ENCODE measurements around the gene WDR93.
A peak's percentile ranks its signal among the peaks of the same experiment; 100 is the strongest.
"Not testable (repeated sequence)": the region's sequence is repeated elsewhere in the genome, so short reads cannot be mapped to it uniquely, and the experiment has no call there.

WDR93 gene

GRCh38 chr15:89781055-89781454 is 90.4 kb downstream of the WDR93 start:
- no peak for TF ChIP-seq CTCF (conservative IDR thresholded peaks at IDR 0.05; ENCODE audit: low read depth, low read length)
- peak overlapping the region; percentile 91 for H3K27ac ChIP-seq
- H3K36me3 ChIP-seq (ENCODE audit: insufficient read depth): no peaks in the 10 kb centered on the region
- H3K4me3 ChIP-seq (IDR thresholded peaks at IDR 0.05; ENCODE audit: insufficient read depth, low read depth, low read length): no peak overlapping the region
- H4K20me1 ChIP-seq (ENCODE audit: insufficient read depth): no peaks in the 10 kb centered on the region
- peak overlapping the region; percentile 65 for H3K4me2 ChIP-seq
- H3K4me1 ChIP-seq (ENCODE audit: low read depth, poor library complexity, severe bottlenecking): peaks cover 52% of the 10 kb centered on the region
- peak overlapping the region; percentile 74 for H3K9ac ChIP-seq
- peak overlapping the region; percentile 48 for H2AFZ ChIP-seq (ENCODE audit: low read depth)
- no peaks in the 10 kb centered on the region for H3K79me2 ChIP-seq (ENCODE audit: insufficient read depth, low read depth)
- no peaks in the 10 kb centered on the region for H3K27me3 ChIP-seq (ENCODE audit: insufficient read depth, low read depth)

GRCh38 chr15:89781891-89782618 is 91.4 kb downstream of the WDR93 start:
- Histone ChIP-seq H3K79me2 (ENCODE audit: insufficient read depth, low read depth) (no peaks in the 10 kb centered on the region), H4K20me1 (ENCODE audit: insufficient read depth) (no peaks in the 10 kb centered on the region), H3K27ac (peak overlapping the region; percentile 91), H3K9ac (peak overlapping the region; percentile 74; the same call in 1 of the 2 replicates), H3K4me3 (IDR thresholded peaks at IDR 0.05; ENCODE audit: insufficient read depth, low read depth, low read length) (no peak overlapping the region), H3K4me2 (peak overlapping the region; percentile 65), H2AFZ (ENCODE audit: low read depth) (peak overlapping the region; percentile 48), H3K27me3 (ENCODE audit: insufficient read depth, low read depth) (no peaks in the 10 kb centered on the region), H3K4me1 (ENCODE audit: low read depth, poor library complexity, severe bottlenecking) (peaks cover 49% of the 10 kb centered on the region), H3K36me3 (ENCODE audit: insufficient read depth) (no peaks in the 10 kb centered on the region)
- no peak for TF ChIP-seq CTCF (conservative IDR thresholded peaks at IDR 0.05; ENCODE audit: low read depth, low read length)

GRCh38 chr15:89782619-89782950 is 92.0 kb downstream of the WDR93 start:
- H3K9ac ChIP-seq; H3K79me2 ChIP-seq (ENCODE audit: insufficient read depth, low read depth); H4K20me1 ChIP-seq (ENCODE audit: insufficient read depth); H2AFZ ChIP-seq (ENCODE audit: low read depth); H3K36me3 ChIP-seq (ENCODE audit: insufficient read depth); H3K27me3 ChIP-seq (ENCODE audit: insufficient read depth, low read depth); H3K4me3 ChIP-seq (IDR thresholded peaks at IDR 0.05; ENCODE audit: insufficient read depth, low read depth, low read length): not testable (repeated sequence)
- Histone ChIP-seq H3K4me2 (peak overlapping the region; percentile 65; the same call in 1 of the 2 replicates), H3K4me1 (ENCODE audit: low read depth, poor library complexity, severe bottlenecking) (peaks cover 49% of the 10 kb centered on the region), H3K27ac (peak overlapping the region; percentile 91; the same call in 1 of the 2 replicates)

- H3K4me2 ChIP-seq: no peak overlapping the region
- H3K9ac ChIP-seq: no peak overlapping the region
- TF ChIP-seq CTCF (conservative IDR thresholded peaks at IDR 0.05; ENCODE audit: low read depth, low read length): no peak
- H3K4me1 ChIP-seq (ENCODE audit: low read depth, poor library complexity, severe bottlenecking): peaks cover 48% of the 10 kb centered on the region
- H3K27ac ChIP-seq: no peak overlapping the region
- H3K36me3 ChIP-seq (ENCODE audit: insufficient read depth): no peaks in the 10 kb centered on the region
- no peak overlapping the region for H3K4me3 ChIP-seq (IDR thresholded peaks at IDR 0.05; ENCODE audit: insufficient read depth, low read depth, low read length)
- no peaks in the 10 kb centered on the region for H3K79me2 ChIP-seq (ENCODE audit: insufficient read depth, low read depth)
- H3K27me3 ChIP-seq (ENCODE audit: insufficient read depth, low read depth): no peaks in the 10 kb centered on the region
- H2AFZ ChIP-seq (ENCODE audit: low read depth): no peak overlapping the region
- no peaks in the 10 kb centered on the region for H4K20me1 ChIP-seq (ENCODE audit: insufficient read depth)
These were observed 92.7 kb downstream of the WDR93 start for GRCh38 chr15:89783111-89783860.

Measured in KMS-11 (cell line).